NCI-H2171 treated with DMSO at 0.1 percent for 48 hours (cell line): ENCODE measurements around the gene NINJ1.
A peak's percentile ranks its signal among the peaks of the same experiment; 100 is the strongest.
"Not testable (repeated sequence)": the region's sequence is repeated elsewhere in the genome, so short reads cannot be mapped to it uniquely, and the experiment has no call there.

Source experiments
- DNase-seq: peaks from one replicate; lab custom pipeline; 2025; lab: John Stamatoyannopoulos, UW

The NINJ1 gene

DNA sequence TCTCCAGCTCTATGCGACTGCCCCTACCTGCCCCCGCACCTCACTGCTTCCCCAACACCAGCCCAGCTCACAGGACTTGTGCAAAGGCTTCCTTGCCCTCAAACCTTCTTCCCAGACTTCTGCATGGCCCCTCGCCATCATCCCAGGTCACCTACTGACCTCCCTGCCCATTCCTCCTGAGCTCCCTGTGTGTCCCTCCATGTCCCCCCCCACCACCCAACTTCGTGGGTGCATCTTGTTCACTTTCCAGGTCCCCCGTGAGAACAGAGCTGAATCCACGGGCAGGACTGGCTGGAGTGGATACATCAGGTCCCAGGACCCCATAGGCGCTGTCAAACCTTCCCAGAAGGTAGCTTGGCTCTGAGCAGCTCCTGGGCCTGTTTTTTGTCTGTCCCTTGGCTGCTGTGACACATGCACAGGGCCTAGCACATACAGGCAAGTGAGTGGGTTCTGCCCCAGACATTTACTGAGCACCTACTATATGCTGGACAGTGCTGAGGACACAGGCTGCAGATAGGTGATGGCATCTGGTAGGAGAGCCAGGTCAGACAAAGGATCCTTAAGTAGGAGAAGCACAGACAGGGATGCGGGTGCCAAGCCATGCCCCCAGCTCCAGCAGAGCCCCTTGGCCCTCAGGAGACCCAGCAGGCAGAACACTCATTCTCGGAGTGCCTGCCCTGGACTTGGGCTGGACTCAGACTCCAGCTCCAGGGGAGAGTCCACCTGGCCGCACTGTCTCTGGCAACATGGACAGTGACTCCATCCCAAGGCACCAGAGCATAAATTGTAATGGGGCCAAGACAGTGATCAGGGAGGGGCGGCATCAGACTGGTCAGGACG is 15.0 kb downstream of the NINJ1 start:
- DNase-seq = no peak

DNA sequence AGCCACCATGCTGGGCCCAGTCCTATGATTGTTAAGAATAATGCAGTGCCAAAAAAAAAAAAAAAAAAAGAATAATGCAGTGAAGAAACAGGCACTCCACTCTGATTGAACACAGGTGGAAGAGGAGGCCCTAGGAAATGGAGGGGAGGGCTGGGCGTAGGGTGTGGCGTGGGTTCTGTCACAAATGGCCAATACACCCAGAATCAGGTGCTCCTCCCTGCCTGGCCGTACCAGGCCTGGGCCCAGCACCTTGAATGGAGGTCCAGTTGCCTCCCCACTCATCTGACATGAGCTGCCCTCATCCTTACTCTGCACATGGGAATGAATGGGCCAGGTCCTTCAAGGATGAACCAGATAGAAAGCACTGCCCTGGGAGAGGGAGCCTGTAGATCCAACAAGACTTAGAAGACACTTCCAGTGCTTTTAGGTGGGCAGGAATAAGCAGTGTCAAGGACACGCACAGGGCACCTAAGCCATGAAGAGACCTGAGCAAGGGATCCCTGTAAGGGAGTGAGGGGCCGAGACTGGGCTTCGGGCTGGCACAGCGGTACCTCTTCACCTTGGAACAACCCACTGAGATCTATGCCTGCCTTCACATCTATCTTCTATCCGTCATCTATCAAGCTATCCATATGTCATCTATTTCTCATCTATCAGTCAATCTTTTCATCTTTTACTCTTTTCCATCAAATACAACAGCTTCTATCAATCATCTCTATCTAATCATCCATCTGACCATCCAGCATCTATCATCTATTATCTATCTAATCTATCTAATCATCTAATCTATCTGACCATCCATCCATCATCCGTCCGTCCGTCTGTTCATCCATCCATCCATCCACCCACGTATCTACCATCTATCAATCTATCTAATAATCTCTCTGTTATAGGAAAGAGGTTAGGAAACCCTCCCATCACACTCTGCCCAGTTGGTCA is 15.9 kb downstream of the NINJ1 start:
- DNase-seq = no peak

DNA sequence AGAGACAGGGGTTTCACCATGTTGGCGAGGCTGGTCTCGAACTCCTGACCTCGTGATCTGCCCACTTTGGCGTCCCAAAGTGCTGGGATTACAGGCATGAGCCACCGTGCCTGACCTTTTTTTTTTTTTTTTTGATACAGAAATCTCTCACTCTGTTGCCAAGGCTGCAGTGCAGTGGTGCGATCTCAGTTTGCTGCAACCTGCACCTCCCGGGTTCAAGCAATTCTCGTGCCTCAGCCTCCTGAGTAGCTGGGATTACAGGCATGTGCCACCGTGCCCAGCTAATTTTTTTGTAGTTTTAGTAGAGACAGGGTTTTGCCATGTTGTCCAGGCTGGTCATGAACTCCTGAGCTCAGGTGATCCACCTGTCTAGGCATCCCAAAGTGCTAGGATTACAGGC is 16.5 kb downstream of the NINJ1 start:
- not testable (repeated sequence) for DNase-seq

DNA sequence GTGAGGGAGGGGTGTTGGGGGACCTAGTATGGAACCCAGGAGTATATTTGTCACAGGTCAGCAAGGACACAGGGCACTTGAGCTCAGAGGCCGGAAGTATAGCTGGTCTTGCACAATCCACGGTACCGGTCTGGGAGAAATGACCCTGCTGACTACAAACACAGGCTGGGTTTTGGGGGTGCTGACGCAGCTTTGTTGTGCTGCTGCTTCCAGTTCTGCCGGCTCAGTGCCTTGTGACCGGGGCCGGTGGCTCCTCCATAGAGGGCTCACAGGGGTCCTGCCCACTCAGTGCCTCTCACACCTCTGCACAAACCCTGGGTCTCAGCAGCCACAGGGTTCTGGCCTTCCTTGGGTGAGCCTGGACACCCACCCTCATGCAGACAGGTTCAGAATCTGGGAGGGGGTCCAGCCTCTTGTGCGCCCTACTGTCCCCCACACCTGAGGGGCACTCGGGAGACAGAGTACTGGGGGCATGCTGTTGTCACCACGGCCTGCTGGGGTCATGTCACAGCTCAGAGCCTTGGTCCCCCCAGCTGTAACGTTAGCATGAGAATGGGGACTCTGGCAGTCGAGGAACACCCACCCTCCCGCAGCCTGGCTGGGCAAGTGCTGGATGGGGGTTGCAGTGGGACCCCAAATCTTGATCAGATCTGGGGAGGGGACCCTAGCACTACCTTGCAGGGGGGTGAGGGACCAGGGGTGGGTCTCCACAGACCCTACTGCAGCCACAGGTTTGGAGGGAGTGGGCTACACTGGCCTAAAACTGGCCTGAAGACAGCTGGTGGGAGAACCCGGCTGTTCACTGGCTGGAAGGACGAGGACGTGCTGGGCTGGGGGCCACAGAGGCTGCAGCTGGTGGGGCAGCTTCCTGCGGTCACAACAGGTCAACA is 17.7 kb downstream of the NINJ1 start:
- DNase-seq = no peak

DNA sequence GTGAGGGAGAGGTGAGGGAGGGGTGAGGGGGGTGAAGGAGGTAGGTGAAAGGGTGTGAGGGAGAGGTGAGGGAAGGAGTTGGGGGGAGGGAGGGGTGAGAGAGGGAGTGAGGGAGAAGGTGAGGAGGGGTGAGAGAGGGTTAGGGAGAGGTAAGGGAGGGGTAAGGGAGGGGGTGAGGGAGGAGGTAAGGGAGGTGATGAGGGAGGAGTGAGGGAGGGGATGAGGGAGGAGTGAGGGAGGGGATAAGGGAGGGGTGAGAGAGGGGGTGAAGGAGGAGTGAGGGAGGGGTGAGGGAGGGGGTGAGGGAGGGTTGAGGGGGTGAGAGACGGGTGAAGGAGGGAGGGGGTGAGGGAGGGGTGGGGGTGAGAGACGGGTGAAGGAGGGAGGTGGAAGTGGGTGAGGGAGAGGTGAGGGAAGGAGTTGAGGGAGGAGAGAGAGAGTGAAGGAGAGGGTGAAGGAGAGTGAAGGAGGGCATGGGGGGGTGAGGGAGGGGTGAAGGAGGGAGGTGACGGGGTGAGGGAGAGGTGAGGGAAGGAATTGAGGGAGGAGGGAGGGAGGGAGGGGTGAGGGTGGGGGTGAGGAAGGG is 18.5 kb downstream of the NINJ1 start:
- DNase-seq = no peak

DNA sequence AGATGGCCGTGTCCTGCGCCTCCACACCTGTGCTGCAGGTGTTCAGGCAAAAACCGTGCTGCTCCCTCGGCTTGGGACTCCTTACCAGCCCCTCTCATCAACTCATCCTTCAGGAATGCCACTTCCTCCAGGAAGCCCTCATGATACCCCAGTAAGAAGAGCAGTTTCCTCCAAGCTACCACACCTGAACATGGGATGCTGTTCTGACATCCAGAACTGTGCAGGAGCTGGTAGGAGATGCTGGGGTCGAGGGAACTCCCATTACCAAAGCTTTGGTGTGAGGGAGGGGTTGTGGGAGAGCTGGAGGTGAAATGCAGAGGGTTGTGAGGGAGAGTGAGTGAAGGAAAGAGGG is 19.1 kb downstream of the NINJ1 start:
- no peak for DNase-seq

DNA sequence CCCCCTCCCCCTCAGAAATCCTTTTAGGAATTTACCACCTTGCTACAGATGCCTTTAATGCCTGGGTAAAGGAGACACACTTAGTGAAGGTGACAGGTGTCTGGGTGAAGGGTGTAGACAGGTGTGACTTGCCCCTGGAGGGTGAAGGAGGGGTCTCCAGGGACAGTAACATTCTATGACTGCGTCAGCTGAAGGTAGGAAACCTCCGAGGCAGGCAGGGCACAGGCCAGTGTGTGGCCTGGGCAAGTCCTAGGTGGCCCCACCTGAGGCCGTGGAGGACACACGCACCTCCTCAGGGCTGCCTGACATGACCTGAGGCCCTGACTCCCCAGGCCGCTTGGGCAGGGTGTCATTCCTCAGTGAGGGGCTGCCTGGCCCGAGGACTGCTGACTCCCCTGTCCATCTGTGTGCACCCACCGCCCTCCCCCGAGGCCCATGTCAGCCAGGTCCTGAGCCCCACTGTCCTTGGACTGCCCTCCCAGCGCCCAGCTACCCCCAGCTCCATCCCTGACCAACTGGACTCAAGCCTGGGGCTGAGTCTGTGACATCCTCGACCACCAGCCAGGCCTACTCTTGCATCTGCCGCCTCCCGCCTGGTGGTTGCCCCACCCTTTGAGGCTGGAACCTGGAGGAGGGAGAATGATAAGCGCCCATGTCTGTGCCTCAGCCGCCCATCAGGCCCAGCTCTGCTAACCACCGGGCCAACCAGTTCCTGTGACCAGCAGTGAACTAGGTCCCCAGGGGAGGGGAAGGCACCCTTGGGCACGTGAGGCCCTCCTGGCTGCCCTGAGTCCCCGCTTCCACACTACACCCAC is 19.7 kb downstream of the NINJ1 start:
- DNase-seq = peak; percentile 78

DNA sequence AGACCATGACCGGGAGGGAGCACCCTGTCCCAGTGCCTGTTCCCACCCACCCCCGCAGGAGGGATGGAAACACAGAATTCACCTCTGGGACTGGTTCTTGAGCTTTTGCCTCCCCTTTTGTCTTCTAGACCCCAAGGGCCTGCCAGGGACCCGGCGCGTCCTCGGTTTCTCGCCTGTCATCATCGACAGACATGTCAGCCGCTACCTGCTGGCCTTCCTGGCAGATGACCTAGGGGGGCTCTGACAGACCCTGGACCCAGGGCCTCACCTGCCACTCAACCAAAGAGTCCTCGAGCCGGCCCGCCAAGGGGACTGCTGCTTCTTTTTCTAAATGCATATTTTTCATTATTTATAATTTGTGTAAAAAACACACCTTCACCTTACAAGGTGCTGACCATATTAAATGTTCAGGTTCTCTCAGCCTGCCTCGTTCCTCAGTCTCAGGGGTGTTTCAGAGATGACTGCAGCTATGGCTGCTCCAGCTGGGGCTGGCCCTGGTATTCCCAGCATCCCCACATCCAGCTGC is 21.1 kb downstream of the NINJ1 start:
- DNase-seq = no peak

DNA sequence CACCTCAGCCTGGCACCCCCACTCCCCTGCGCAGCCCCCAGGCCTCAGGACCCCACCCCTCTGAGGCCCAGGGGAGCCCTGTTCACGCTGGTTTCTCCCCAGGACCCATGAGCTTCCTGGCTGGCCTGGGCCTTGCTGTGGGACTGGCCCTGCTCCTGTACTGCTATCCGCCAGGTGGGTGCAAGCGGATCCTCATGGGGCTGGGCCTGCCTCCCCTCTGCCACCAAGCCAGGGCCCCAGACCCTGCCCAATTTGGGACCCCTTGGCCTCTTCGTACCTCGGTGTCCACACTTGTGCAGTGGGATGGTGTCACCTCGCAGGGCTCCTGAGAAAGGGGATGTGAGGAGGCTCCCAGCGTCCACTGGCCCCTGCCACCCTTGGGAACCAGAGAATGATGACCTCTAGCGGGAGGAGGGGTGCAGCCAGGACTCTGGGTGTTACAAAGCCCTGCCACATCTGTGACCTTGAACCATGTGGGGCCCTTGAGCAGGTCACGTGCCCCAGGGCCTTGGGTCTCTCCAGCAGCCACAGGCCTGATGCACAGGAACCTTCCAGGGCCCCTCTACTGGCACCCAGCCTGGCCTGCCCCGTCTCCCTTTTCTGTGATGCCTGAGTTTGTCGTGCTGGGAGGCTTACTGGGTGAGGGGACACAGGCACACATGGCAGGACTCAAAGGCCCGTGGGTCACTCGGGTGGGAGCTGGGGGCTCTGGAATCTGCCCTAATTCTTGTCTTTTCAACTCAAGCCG is 21.8 kb downstream of the NINJ1 start:
- DNase-seq = no peak

DNA sequence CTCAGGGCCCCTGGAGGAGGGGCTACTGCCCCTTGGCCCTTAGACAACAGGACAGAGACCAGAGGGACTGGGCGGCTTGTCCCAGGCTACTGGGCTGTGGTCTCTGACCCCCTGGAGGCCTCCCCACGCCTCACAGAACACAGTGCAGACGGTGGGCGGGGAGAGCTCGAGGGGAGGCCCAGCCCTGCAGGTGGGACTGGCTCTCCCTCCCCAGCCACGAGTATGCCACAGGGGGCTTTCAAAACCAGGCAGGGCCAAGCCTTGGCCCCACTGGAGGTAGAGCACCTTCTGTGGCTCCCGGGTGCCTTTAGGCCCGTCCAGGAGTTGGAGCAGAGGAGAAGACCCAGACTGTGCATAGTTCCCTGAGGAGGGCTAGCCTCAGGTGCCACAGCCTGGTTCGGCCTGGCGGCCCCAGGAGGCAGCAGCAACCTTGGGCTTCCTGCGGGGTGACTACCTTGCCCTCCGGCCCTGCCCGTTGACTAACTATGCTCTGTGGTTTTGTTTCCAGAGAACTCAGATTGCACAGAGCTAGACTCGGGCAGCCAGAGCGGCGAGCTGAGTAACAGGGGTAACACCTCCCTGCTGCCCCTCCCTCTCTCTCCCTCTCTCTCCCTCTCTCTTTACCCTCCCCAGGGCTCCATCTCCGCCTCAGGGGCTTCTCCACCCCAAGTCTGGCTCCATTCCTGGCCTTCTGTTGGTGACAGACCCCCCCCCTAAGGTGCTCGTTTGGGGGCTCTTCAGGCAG is 22.5 kb downstream of the NINJ1 start:
- no peak for DNase-seq

DNA sequence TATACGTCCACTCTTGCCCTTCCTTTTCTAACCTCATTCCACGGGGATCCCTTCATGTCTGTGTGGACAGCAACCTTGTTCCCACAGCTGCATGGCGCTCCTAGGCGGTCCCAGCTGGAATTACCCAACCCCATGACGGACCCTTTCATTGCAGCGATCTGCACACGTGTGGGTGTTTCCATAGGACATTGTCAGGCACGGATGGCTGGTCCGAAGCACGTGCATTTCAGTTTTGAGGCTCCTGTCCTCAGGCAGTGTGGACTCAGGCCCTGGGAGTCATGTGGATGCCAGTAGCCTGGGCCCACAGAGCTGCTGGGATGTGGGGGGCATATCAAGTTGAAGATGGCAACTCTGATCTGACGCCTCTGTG is 23.1 kb downstream of the NINJ1 start:
- DNase-seq = no peak

DNA sequence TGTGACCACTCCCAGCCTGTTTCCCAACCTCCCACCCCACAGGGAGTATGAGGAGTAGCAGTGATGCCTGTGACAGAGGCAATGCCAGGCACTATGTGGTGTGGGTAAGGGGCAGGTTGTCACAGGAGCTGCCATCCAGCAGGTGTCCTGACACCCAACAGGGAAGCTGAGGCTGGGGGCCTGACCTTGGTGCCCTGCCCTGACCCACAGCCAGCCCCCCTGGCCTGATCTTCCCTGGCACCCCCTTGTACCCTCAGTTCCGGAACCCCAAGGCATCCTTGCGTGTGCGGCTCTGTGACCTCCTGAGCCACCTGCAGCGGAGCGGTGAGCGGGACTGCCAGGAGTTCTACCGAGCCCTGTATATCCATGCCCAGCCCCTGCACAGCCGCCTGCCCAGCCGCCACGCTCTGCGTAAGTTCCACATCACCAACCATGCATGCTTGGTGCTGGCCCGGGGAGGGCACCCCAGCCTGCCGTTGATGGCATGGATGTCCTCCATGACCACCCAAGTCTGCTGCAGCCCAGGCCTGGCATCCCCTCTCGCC is 23.7 kb downstream of the NINJ1 start:
- no peak for DNase-seq

DNA sequence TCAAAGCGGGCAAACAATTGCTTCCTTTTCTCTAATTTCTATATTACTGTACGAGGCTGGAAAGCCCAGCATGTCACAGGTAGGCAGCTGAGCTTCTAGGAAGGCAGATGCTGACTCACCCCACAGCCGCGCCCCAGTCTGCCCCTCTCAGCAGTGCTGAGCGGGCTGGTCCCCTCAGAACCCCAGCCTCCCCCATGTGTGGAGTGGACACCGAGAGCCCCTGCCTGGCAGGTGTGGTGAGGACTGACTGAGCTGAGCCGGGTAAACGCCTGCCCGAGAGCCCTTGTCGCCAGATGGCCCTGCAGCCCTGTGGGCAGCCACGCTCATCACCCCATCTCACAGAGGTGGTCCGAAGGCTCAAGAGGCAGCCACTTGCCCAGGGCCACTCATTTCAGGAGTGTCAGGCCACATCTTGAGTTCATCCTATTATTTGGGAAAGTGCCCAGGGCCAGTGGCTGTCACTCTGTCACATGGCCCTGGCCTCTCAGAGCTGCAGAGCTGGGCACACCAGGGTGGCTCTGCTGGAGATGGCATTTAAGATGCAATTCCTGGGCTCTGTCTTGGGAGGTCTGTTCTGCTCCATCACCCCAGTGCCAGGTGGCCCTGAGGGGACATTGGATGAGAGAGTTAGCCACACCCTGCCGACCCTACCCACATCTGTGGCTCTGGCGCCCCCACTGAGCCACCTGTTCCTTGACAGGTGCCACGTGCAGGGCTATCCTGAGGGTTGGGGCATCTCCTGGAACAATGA is 25.6 kb downstream of the NINJ1 start:
- DNase-seq = no peak

DNA sequence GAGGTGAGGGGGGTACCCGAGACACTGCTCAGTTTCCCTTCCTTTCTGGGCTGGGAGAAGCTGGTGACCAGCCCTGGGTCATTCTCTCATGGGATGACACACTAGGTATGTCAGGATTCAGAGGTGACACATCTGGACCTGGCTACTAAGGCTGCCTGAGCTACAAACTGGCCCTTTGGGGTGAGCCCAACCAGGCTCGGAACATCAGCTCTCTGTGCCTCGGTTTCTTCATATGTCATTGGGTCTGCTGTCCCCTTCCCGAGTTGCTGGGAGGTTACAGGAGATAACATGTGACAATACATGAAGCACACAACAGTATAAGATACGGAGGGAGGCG is 26.3 kb downstream of the NINJ1 start:
- no peak for DNase-seq

DNA sequence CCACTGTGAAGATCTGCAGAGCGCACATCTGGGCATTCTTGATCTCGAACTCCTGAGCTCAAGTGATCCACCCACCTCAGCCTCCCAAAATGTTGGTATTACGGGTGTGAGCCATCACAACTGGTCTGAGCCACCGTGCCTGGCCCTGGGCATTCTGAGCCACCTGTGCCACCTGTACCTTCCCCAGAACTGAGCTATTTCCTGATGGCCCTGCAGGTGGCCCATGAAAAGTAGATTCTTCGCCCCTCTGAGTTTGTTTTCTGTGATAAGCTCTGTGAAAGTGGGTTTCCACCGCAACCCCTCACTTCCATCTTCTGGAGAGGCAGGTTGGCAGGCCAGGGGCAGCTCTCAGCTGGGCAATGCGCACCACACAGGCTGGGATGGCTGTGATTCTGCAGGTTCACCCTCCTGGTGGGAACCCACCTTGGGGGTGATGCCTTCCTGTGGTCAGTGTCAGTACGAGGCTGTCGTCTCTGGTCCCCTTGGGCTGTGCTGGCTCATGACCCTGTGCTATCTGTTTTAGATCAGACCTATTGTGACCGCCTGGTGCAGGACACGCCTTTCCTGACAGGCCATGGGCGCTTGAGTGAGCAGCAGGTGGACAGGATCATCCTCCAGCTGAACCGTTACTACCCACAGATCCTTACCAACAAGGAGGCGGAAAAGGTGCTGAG is 26.8 kb downstream of the NINJ1 start:
- DNase-seq = no peak

DNA sequence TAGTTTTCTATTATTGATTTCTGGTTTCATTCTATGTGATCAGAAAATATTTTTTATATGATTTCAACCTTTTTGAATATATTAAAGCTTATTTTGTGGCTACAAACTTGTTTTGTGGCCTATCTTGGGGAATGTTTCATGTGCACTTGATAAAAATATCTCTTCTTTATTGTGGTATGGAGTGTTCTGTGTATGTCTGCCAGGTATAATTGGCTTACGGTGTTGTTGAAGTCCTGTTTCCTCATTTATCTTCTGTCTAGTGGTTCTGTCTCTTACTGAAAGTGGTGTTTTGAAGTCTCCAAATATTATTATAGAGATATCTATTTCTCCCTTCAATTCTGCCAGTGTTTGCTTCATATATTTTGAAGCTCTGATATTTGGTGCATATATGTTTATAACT is 28.4 kb downstream of the NINJ1 start:
- DNase-seq = no peak

DNA sequence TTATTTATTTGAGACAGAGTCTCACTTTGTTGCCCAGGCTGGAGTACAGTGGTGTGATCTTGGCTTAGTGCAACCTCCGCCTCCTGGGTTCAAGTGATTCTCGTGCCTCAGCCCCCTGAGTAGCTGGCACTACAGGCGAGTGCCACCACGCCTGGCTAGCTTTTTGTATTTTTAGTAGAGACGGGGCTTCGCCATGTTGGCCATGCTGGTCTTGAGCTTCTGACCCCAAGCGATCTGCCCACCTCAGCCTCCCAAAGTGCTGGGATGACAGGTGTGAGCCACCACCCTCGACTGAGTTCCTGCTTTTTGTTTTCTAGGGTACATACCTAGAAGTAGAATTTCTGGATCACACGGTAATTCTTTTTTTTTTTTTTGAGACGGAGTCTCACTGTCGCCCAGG is 33.0 kb downstream of the NINJ1 start:
- DNase-seq = not testable (repeated sequence)

DNA sequence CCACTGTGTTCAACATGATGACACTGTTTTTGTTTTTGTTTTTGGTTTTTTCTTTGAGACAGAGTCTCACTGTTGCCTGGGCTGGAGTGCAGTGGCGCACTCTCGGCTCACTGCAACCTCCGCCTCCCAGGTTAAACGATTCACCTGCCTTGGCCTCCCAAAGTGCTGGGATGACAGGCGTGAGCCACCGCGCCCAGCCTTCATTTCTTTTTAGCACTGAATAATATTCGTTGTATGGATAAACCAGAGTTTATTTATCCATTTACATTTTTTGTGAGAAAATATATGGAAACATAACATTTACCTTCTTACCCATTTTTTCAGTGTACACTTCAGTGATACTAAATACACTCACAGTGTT is 33.8 kb downstream of the NINJ1 start:
- DNase-seq = no peak
